HG02981 (cell line): Measurements from ENCODE around the gene PC.
"Not testable (repeated sequence)": the region's sequence is repeated elsewhere in the genome, so short reads cannot be mapped to it uniquely, and the experiment has no call there.

Source experiments
- ATAC-seq: cut with Tn5 transposase; IDR thresholded peaks from one replicate; pipeline ENCODE4 v1.9.1; 2021; ENCODE audit warnings: mild to moderate bottlenecking, moderate library complexity; ENCODE audit not compliant: unreplicated experiment

Gene PC, protein sequence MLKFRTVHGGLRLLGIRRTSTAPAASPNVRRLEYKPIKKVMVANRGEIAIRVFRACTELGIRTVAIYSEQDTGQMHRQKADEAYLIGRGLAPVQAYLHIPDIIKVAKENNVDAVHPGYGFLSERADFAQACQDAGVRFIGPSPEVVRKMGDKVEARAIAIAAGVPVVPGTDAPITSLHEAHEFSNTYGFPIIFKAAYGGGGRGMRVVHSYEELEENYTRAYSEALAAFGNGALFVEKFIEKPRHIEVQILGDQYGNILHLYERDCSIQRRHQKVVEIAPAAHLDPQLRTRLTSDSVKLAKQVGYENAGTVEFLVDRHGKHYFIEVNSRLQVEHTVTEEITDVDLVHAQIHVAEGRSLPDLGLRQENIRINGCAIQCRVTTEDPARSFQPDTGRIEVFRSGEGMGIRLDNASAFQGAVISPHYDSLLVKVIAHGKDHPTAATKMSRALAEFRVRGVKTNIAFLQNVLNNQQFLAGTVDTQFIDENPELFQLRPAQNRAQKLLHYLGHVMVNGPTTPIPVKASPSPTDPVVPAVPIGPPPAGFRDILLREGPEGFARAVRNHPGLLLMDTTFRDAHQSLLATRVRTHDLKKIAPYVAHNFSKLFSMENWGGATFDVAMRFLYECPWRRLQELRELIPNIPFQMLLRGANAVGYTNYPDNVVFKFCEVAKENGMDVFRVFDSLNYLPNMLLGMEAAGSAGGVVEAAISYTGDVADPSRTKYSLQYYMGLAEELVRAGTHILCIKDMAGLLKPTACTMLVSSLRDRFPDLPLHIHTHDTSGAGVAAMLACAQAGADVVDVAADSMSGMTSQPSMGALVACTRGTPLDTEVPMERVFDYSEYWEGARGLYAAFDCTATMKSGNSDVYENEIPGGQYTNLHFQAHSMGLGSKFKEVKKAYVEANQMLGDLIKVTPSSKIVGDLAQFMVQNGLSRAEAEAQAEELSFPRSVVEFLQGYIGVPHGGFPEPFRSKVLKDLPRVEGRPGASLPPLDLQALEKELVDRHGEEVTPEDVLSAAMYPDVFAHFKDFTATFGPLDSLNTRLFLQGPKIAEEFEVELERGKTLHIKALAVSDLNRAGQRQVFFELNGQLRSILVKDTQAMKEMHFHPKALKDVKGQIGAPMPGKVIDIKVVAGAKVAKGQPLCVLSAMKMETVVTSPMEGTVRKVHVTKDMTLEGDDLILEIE

DNA sequence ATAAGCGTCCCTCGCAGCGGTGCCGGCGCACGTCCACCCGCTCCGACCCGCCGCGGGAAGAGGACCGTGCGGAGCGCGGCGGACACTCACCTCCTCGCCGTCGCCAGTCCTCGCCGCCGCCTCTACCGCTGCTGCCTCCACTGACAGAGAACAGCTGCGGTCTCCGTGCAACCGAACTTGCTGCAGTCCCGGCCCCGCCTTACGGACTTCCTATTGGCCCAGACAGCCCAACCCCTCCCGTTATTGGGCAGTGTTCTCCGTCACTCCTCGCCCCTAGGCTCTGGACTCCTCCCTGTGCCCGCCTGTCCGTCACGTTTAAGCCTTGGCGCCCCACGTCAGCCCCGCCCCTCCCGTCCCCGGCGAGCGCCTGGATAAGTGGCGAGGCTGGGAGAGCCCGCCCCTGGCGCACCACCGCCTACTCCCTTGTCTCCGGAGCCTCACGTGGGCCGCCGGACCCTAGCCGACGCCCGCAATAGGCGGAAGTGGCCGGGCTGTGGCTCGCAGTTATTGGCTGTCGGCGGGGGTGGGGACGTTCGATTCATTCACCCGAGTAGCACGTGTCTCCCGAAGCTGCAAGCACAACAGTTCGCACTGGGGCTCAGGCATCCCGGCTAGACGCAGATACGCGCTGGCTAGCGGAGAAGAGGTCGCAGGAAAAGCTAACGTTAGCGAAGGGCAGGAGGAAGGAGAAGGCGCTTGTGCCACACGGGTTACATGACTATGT is at the start of gene PC:
Gene PC, minus strand, starts transcription at position 152 of the 724 bp plus-strand sequence. CDS start 86,224 bp downstream, outside the sequence.
- ATAC-seq: peak; percentile 92

DNA sequence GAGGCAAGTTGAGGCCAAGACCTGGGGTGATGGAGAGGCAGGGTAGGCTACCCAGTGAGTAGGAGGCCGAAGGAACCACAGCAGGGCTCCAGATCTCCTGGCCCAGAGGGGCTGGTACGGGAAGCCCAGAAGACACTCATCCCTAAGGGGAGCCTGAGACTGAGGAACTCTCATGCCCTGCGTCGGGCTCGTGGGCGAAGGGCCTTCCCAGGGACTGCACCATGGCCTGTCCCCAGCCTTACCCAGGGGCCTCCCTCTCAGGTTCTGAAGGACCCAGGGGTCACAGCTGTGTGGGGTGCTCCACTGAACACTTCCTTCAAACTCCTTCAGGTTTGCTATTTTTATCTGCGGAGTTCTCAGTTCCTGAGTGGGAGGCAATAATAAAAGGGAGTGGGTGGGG is 48.9 kb upstream of the PC start:
- no peak for ATAC-seq

DNA sequence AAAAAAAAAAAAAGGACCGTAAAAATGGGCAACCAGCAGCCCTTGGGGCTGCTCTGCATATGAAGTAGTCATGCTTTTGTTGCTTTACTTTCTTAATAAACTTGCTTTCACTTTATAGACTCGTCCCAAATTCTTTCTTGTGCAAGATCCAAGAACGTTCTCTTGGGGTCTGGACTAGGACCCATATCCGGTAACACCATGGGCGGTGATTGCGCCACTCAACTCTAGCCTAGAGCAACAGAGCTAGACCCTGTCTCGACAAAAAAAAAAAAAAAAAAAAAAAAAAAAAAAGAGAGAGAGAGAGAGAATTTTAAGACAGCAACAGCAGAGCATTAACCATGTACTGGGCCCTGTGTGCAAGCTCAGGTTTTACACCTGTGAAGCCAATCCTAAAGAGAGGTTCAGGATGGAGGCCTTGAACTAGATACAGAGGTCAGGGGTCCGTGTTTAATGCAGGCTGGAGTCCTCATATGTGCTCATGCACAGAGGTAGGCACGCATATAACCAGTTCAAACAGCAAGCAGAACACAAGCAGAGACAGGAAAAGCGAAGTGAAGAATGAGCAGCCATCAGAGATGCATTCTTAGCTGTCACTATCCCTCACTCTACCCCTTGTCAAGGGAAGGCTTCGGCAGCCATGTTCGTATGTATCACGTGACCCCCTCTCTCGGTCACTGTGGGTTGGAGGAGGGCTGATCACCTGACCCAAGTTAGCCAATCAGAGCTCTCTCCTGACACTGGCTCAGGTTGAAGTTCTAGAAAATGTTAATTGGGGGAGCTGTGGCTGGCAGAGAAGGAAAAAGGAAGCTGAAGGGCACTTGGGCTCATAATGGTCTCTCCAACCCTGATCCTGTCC is 48.1 kb upstream of the PC start:
- ATAC-seq: no peak

DNA sequence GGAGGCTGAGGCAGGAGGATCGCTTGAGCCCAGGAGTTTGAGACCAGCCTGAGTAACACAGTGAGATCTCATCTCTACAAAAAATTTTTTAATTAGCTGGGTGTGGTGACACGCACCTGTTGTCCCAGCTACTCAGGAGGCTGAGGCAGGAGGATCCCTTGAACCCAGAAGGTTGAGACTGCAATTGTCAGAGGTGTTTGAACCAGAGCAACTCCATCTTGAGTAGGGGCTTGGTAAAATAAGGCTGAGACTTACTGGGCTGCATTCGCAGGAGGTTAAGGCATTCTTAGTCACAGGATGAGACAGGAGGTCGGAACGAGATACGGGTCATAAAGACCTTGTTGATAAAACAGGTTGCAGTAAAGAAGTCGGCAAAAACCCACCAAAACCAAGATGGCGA is 47.0 kb upstream of the PC start:
- not testable (repeated sequence) for ATAC-seq

DNA sequence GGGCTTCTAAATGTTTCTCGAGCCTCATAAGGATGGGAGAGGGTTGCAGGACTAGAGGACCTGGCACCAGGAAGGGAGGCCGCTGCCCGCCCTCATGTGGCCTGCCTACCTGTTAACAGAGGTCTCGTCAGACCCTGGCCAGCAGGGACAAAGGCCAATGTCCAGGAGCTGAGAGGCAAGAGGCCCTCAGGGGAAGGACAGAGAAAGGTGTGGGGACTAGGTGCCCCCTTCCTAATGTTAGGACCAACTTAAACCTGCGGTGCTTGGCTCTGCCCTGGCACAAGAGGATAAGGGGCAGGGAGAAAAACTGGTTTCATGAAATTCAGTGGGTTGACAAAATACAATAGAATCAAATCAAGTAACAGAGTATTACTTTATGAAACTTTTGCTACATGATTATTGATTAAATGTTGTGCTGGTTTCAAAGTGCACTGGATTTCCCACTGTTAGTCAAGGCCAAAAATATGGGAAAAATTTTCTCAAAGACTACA is 44.8 kb upstream of the PC start:
- ATAC-seq: no peak

DNA sequence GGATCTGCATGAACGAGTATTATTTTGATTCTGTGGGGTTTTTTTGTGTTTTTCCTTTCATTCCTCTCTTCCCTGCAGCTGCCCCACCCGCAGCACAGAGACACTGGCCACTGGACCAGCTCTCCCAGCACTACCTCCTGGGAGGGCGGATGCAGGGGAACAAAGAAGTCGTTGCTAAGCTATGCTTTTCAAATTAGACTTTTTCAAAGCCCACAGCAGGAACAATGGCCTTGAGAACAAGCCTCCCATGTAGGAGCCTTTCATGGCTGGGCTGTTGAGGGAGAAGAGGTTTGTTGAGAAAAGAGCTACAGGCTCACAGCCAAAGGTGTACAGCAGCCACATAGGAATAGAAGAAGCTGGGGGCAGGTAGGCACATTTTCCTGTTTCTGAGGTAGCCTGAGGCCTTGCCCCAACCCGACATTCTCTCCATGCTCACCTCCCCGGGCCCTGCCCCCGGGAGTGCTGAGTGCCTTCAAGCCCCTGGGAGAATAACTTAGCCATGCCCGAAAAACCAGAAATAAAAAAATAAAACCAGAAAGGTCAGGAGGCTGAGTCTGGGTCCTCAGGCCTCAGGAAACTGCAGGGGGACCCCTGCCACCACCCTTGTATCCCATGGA is 44.2 kb upstream of the PC start:
- no peak for ATAC-seq

DNA sequence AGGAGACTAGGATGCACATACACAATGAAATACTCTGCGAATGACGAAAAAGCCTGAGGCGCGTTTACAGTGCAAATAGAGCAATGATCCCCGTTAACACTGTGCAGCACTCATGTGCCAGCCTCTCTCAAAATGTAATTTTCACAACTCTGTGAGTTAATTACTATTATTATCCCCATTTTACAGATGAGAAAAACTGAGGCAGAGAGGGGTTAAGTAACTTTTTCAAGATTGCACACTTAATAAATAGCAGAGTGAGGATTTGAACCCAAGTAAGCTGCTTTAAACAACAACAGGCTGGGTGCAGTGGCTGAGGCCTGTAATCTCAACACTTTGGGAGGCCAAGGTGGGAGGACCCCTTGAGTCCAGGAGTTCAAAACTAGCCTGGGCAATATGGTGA is 43.1 kb upstream of the PC start:
- ATAC-seq: no peak

DNA sequence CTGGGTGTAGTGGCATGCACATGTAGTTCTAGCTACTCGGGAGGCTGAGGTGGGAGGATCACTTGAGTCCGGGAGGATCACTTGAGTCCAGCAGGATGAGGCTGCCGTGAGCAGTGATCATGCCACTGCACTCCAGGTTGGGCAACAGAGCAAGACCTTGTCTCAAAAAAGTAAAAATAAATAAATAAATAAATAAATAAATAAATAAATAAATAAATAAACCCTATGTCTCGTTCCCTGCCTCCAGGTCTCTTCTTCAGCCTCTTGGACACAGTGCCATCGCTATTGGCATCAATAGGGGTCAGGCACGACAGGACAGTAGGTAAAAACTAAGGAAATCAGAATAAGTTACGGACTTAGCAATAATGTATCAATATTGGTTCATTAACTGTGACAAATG is 41.4 kb upstream of the PC start:
- ATAC-seq: no peak

DNA sequence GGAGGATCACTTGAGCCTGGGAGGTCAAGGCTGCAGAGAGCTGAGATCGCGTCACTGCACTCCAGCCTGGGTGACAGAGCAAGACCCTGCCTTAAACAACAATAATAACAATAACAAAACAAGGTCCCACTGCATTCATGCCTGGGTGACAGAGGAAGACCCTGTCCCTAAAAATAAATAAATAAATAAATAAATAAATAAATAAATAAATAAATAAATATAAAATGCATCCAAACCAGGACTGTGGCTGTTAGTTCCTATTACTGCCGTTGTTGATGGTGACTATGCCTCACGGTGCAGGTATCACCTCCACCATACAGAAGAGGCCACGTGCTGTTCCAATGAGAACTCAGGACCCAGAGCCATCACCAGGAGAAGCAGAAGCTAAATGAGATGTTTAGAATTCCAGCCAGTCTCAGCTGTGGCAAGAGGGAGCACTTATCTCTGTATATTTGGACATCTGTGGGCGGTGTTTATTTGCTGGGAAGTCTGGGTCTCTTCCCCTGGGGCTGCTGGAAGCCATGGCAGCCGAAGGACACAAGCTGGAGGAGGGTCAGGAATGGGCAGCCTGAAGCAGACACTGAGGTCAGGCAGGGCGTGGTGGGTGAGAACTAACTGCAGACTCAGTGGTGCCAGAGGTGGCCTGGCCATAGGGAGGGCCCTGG is 38.6 kb upstream of the PC start:
- ATAC-seq: no peak

DNA sequence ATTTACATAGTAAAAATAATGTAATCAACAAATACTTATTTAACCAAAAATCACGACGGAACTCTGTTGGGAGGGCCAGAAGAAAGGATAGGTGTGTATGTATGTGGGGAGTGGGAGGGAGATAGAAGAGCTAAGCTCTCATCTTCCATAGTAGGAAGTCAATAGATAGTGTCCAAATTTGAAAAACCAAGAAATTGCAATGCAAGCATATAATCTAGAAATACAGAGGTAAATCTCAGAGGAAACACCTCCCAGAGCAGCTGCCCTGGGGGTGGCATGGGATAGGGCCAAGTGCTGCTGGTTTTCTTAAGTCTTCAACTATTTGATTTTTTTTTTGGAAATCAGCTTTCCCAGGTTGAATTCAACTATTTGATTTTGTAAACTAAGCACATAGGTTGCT is 33.9 kb upstream of the PC start:
- ATAC-seq: no peak

DNA sequence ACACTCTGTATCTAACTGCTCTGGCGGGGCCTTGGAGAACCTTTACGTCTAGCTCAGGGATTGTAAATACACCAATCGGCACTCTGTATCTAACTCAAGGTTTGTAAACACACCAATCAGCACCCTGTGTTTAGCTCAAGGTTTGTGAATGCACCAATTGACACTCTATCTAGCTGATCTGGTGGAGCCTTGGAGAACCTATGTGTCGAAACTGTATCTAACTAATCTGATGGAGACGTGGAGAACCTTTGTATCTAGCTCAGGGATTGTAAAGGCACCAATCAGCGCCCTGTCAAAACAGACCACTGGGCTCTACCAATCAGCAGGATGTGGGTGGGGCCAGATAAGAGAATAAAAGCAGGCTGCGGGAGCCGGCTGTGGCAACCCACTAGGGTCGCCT is 31.2 kb upstream of the PC start:
- not testable (repeated sequence) for ATAC-seq

DNA sequence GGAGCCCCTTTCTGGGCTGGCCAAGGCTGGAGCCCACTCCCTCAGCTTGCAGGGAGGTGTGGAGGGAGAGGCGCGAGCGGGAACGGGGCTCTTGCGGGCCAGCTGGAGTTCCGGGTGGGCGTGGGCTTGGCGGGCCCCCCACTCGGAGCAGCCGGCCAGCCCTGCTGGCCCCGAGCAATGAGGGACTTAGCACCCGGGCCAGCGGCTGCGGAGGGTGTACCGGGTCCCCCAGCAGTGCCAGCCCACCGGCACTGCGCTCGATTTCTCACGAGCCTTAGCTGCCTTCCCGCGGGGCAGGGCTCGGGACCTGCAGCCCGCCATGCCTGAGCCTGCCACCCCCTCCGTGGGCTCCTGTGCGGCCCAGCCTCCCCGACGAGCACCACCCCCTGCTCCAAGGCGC is 30.6 kb upstream of the PC start:
- ATAC-seq: not testable (repeated sequence)

DNA sequence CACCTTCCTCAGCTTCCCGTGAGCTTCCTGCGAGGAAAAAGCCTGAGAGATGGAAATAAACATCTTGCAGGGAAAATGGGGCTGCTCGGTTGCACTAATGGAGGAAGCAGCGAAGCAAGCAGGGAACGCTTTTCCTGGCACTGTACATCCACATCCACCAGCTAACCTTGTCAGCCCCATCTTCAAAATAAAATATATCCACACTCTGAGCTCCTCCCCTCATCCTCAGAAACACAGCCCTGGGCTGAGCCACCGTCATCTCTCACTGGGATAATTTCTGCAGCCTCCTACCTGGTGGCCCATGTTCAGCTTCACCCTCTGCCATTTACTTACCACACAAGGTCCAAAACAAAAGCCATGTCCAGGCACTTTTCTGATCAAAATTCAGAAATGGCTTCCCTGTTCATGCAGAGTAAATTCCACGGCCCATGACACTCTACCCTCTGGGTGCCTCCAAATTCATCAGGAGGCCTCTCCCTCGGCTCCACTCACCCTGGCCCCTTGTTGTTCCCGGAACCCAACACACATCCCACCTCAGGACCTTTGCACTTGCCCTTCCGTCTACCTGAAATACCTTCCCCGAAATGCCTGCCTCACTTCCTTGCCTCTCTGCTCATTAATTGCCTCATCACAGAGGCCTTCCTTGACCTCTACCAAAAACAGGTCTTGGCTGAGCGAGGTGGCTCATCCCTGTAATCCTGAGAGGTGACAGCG is 29.9 kb upstream of the PC start:
- no peak for ATAC-seq

DNA sequence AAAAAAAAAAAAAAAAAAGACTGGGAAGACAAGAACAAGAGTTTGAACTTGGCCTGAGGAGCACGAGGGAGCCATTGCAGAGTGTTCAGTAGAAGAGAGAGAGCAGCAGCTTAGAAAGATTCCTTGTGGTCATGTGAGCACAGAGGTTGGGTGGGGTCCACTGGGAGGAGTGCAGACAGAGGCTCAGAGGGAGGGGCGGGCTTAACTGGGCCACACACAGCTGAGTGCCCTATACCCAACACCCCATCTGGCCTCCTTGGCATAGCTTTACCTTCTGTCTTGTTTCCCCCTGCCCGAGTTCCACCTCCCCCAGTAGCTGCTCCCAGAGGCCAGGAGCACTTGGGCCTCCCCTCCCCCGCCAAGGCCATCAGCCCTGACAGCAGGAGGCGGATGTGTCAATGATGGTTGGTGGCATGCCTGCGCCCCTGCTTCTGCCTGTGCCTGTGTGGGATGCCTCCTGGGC is 29.0 kb upstream of the PC start:
- no peak for ATAC-seq

DNA sequence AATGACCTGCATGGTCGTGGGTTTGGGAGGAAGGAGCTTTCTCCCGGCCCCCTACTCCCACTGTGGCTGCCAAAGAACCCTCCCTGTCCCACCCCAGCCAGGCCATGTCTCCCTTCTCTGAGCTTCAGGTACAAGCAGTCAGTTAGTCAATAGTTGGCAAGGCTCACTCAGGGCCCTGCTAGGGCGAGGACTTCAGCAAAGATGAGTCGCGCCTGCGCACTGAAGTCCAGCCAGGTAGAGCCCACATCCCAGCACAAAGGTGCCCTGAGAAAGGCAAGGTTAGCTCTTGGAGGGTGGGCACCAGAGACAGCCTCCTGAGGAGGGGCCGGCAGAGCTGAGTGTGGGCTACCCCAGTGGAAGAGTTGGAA is 28.0 kb upstream of the PC start:
- no peak for ATAC-seq

DNA sequence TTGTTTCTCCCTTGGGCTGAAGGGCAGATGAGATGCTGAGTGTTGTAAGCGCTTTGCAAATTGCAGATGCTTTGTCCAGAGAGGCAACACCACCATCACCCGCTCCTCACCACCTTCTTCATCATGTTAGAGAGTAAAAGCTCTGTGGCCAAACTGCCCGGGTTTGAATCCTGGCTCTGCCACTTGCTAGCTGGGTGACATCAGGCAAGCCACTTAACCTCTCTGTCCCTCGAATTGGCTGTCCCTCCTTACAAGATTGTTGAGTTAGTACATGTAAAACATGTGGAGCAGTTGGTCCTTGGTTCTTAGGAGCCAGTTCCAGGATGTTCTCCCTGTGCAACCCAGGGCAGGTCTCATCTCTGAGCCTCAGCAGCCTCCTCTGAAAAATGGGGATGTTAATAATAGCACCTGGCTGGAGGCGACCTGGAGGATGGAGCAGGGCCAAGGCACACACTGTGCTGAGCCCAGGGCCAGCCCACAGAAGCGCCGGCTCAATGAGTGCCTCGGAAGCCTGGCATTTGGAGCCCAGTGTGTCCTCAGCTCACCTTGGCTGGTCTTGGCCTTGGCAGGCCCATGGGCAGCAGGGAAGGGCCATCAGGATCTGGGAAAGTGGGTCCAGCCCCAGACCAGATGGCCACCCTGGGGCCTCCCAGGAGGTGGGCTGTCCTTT is 27.5 kb upstream of the PC start:
- no peak for ATAC-seq

DNA sequence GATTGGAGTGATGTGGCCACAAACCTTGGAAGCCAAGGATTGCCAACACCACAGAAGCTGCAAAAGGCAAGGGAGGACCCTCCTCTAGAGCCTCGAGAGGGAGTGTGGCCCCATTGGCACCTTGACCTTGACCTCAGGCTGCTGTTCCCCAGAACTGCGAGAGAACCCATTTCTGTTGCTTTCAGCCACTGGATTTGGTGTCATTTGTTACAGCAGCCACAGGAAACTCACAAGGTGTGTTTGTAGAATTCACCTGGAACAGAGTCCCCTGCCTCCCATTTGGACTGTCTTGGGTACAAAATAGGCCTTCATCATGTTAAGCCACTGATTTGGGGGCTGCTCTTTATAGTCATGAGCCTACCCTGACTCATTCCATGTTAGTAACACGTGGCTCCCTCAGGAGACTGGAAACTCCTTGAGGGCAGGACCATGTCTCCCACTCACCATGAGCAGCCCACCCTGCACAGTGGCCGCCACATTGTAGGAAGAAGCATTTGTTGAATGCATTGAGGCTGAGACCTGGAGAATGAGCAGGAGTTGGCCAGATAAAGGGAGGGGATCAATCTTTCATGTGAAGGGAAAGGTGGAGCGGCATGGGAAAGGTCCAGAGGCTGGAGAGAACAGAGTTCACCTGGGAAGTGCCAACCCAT is 25.2 kb upstream of the PC start:
- ATAC-seq: no peak
